Measurements from ENCODE around the gene PARD6G. TPM values are rescaled to one million over a fixed set of nuclear protein-coding genes. Genes with fewer than 3 reads are reported as not detected.

PARD6G gene
- total RNA-seq, 1 experiment from 2014 or later, result 1.5 TPM

DNA sequence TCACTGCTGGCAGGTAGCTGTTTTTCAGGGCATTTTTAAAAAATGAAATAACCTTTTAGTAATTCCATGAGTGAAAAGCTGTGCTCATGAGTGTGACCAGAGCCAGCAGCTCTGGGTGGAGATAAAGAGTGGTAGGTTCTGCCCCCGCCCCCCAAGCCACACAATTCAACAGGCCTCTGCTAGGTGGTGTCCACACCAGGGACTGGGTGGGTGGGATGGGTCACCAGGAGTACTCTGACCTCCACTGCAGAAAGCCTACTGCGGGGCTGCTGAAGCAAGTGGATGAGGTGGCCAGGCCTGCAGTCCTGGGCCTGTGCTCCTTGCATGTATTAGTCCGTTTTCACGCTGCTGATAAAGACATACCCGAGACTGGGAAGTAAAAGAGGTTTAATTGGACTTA is 15.3 kb downstream of the PARD6G start:
- DNase-seq, result no peak
- Mint-ChIP-seq H3K4me1 (ENCODE audit: low read depth, unreplicated experiment) (no peaks in the 10 kb centered on the region), H3K27ac (ENCODE audit: unreplicated experiment) (no peak overlapping the region), H3K9me3 (ENCODE audit: low read depth, unreplicated experiment) (no peaks in the 10 kb centered on the region), H3K27me3 (ENCODE audit: unreplicated experiment) (no peaks in the 10 kb centered on the region), H3K4me3 (ENCODE audit: low read depth, unreplicated experiment) (no peak overlapping the region), H3K36me3 (ENCODE audit: insufficient read depth, unreplicated experiment) (peaks cover 5% of the 10 kb centered on the region)
- no TSS peak for BruUV-seq (replicated peaks)
- intact Hi-C loops (cut with micrococcal nuclease; ENCODE audit: unreplicated experiment), result no loop called here
- CTCF ChIA-PET, result no interaction called here
- TF ChIP-seq, protein P1, sequence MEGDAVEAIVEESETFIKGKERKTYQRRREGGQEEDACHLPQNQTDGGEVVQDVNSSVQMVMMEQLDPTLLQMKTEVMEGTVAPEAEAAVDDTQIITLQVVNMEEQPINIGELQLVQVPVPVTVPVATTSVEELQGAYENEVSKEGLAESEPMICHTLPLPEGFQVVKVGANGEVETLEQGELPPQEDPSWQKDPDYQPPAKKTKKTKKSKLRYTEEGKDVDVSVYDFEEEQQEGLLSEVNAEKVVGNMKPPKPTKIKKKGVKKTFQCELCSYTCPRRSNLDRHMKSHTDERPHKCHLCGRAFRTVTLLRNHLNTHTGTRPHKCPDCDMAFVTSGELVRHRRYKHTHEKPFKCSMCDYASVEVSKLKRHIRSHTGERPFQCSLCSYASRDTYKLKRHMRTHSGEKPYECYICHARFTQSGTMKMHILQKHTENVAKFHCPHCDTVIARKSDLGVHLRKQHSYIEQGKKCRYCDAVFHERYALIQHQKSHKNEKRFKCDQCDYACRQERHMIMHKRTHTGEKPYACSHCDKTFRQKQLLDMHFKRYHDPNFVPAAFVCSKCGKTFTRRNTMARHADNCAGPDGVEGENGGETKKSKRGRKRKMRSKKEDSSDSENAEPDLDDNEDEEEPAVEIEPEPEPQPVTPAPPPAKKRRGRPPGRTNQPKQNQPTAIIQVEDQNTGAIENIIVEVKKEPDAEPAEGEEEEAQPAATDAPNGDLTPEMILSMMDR (IDR thresholded peaks at IDR 0.05; ENCODE audit: unreplicated experiment), result no peak

DNA sequence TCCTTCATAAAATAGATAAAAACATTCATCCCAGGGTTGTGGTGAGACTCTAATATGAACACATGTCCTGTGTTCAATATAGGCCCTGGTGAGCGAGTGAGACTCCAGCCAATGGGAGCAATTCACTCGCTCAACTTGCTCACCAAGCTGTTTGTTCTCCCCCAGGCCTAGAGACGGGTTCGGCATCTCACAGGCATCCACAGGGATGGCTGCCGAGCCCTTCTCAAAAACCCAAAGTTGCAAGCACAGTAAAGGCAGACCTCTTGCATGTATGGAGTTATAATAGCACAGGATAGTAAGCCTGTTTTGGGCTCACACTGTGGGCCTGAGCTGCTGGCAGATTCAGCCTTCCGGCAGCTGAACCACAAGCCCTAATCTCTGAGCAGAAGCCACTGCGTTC is 15.7 kb downstream of the PARD6G start:
- Mint-ChIP-seq H3K27ac (ENCODE audit: unreplicated experiment) (no peak overlapping the region), H3K4me3 (ENCODE audit: low read depth, unreplicated experiment) (no peak overlapping the region), H3K9me3 (ENCODE audit: low read depth, unreplicated experiment) (no peaks in the 10 kb centered on the region), H3K4me1 (ENCODE audit: low read depth, unreplicated experiment) (no peaks in the 10 kb centered on the region), H3K27me3 (ENCODE audit: unreplicated experiment) (no peaks in the 10 kb centered on the region), H3K36me3 (ENCODE audit: insufficient read depth, unreplicated experiment) (peaks cover 5% of the 10 kb centered on the region)
- DNase-seq, result no peak
- TF ChIP-seq, protein P1 (IDR thresholded peaks at IDR 0.05; ENCODE audit: unreplicated experiment), result no peak
- intact Hi-C loops (cut with micrococcal nuclease; ENCODE audit: unreplicated experiment), result no loop called here
- BruUV-seq (replicated peaks), result no TSS peak
- CTCF ChIA-PET, result no interaction called here

DNA sequence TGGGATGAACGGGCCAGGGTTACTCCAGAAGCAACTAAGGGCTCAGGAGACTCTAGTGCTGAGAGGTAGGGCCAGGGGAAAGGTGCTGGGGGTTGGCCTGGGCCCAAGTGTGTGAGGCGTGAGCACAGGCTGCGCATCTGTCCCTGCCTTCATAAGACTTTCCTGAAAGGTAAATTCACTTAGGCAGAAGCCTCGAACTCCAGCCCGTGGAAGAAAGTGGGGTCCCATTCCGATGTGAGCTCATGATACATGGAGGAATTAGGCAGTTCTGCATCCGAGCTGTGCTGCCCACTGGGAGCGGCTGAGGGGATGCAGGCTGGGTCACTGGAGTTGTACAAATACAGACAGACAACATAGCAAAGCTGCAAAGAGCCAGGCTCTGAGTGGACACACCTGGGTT is 16.2 kb downstream of the PARD6G start:
- H3K27ac Mint-ChIP-seq (ENCODE audit: unreplicated experiment), result no peak overlapping the region
- H3K4me3 Mint-ChIP-seq (ENCODE audit: low read depth, unreplicated experiment), result no peak overlapping the region
- intact Hi-C loops (cut with micrococcal nuclease; ENCODE audit: unreplicated experiment), result no loop called here
- TF ChIP-seq, protein P1 (IDR thresholded peaks at IDR 0.05; ENCODE audit: unreplicated experiment), result no peak
- CTCF ChIA-PET, result no interaction called here
- H3K9me3 Mint-ChIP-seq (ENCODE audit: low read depth, unreplicated experiment), result no peaks in the 10 kb centered on the region
- no peaks in the 10 kb centered on the region for H3K27me3 Mint-ChIP-seq (ENCODE audit: unreplicated experiment)
- no peaks in the 10 kb centered on the region for H3K4me1 Mint-ChIP-seq (ENCODE audit: low read depth, unreplicated experiment)
- DNase-seq, result no peak
- no TSS peak for BruUV-seq (replicated peaks)
- peaks cover 5% of the 10 kb centered on the region for H3K36me3 Mint-ChIP-seq (ENCODE audit: insufficient read depth, unreplicated experiment)

GRCh38 chr18:80229766-80230745 is 17.3 kb downstream of the PARD6G start:
- TF ChIP-seq, protein P1 (IDR thresholded peaks at IDR 0.05; ENCODE audit: unreplicated experiment), result no peak
- H3K27me3 Mint-ChIP-seq (ENCODE audit: unreplicated experiment), result no peaks in the 10 kb centered on the region
- no peak overlapping the region for H3K4me3 Mint-ChIP-seq (ENCODE audit: low read depth, unreplicated experiment)
- peaks cover 5% of the 10 kb centered on the region for H3K36me3 Mint-ChIP-seq (ENCODE audit: insufficient read depth, unreplicated experiment)
- no TSS peak for BruUV-seq (replicated peaks)
- CTCF ChIA-PET, result no interaction called here
- H3K4me1 Mint-ChIP-seq (ENCODE audit: low read depth, unreplicated experiment), result no peaks in the 10 kb centered on the region
- H3K9me3 Mint-ChIP-seq (ENCODE audit: low read depth, unreplicated experiment), result no peaks in the 10 kb centered on the region
- intact Hi-C loops (cut with micrococcal nuclease; ENCODE audit: unreplicated experiment), result no loop called here
- H3K27ac Mint-ChIP-seq (ENCODE audit: unreplicated experiment), result no peak overlapping the region
- no peak for DNase-seq
